ENCODE results near the gene PCDHA2. TPM values are rescaled to one million over a fixed set of nuclear protein-coding genes. Genes with fewer than 3 reads are reported as not detected.
"Not testable (repeated sequence)": the region's sequence is repeated elsewhere in the genome, so short reads cannot be mapped to it uniquely, and the experiment has no call there.

PCDHA2 gene
- not detected for total RNA-seq

DNA sequence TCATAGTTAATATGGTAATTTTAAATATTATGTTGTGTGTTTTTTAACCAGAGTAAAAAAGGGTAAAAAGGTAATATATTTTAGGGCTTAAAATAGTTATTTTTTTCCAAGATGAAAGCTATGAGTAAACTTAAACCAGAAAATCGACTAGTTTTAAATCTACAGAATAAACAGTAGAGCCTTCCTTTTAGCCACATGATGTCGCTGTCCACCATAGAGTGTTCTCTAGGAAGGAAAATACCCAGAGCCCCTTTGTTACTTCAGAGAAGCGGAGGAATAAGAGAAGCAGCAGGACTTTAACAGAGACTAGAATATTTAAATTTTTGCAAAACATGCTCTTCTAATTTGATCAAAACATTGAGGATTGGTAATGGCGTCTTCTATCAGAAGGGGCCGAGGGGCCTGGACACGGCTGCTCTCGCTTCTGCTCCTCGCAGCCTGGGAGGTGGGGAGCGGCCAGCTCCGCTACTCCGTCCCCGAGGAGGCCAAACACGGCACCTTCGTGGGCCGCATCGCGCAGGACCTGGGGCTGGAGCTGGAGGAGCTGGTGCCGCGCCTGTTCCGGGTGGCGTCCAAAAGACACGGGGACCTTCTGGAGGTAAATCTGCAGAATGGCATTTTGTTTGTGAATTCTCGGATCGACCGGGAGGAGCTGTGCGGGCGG lies at the start of gene PCDHA2:
Gene PCDHA2, plus strand, starts transcription at position 258 of the 664 bp plus-strand sequence.
- Mint-ChIP-seq H3K4me1 (no peaks in the 10 kb centered on the region), H3K27ac (no peak within 1 kb of the TSS), H3K27me3 (no peaks in the 10 kb centered on the region), H3K9me3 (peaks cover 18% of the 10 kb centered on the region), H3K36me3 (ENCODE audit: low read depth) (no peaks in the 10 kb centered on the region), H3K4me3 (no peak within 1 kb of the TSS)
- POLR2A ChIA-PET, result no interaction called here
- no peak for DNase-seq
- CTCF ChIA-PET, result no interaction called here

DNA sequence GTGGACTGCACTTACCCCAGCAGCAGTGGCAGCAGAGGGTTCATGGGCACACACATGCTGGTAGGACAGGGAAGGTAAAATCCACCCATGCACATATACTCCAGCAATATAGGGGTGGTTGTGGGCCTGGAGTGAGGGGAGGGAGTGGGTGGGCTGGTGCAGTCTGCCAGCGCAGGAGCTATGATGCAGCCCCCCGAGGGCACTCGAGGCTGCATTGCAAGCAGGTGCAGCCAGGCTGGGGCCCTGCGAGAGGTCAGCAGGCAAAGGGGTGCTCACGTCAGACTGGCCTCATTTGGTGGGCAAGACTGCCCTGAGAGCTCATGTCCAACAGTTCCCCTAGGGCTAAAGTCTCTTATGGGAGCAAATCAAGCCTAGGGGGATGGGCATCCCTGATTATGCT lies 41.1 kb upstream of the PCDHA2 start:
- Mint-ChIP-seq H3K9me3 (peaks cover 48% of the 10 kb centered on the region), H3K27ac (no peak overlapping the region), H3K4me1 (no peaks in the 10 kb centered on the region), H3K4me3 (no peak overlapping the region), H3K36me3 (ENCODE audit: low read depth) (no peaks in the 10 kb centered on the region), H3K27me3 (no peaks in the 10 kb centered on the region)
- ChIA-PET CTCF (no interaction called here), POLR2A (no interaction called here)
- no peak for DNase-seq

DNA sequence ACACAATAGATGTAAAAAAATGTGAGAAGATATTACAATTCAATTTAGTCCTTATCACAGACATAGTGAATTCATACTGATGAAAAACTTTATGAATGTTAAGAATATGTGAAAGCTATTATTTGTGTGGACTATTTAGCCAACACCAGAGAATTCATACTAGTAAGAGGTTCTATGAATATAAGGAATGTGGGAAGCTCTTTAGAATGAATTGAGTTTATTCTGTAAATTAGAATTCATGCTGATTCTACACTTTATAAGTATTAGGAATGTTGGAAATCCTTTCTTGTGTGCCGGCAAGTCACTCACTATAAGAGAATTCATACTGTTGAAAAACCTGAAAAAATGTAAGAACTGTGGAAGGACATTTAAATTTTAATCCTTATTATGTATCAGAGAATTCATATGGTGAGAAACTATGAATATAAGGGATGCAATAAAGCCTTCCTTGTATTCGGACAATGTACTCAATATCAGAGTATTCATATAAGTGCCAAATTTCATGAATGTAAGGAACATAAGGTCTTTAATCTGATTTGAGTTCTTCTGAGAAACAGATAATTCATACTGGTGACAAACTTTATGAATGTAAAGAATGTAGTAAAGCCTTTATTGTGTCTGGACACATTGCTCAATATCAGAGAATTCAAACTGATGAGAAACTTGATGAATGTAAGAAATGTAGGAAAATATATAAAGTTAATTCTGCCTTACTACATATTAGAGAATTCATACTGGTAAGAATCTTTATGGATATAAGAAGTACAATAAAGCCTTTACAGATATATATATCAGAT lies 30.3 kb upstream of the PCDHA2 start:
- CTCF ChIA-PET, result no interaction called here
- Mint-ChIP-seq H3K36me3 (ENCODE audit: low read depth) (peaks cover 13% of the 10 kb centered on the region), H3K4me3 (no peak overlapping the region), H3K9me3 (peaks cover 69% of the 10 kb centered on the region), H3K27ac (no peak overlapping the region), H3K27me3 (no peaks in the 10 kb centered on the region), H3K4me1 (no peaks in the 10 kb centered on the region)
- POLR2A ChIA-PET, result no interaction called here
- no peak for DNase-seq

DNA sequence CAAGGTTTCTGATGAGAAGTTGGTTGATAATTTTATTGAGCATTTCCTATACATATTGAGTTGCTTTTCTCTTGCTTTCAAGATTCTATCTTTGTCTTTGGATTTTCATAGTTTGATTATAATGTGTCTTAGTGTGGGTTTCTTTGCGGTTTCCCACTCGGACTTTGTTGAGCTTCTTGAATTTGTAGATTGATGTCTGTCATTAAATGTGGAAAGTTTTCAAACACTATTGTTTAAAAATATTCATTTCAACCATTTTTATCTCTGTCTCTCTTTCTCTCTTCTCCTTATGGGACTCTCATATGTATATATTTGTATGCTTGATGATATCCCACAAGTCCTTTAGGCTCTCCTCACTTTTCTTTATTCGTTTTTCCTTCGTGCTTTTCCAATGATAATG lies 27.2 kb upstream of the PCDHA2 start:
- Mint-ChIP-seq H3K4me1 (no peaks in the 10 kb centered on the region), H3K9me3 (peaks cover 64% of the 10 kb centered on the region), H3K27ac (no peak overlapping the region), H3K27me3 (no peaks in the 10 kb centered on the region), H3K4me3 (no peak overlapping the region), H3K36me3 (ENCODE audit: low read depth) (peaks cover 10% of the 10 kb centered on the region)
- POLR2A ChIA-PET, result no interaction called here
- CTCF ChIA-PET, result no interaction called here
- no peak for DNase-seq

DNA sequence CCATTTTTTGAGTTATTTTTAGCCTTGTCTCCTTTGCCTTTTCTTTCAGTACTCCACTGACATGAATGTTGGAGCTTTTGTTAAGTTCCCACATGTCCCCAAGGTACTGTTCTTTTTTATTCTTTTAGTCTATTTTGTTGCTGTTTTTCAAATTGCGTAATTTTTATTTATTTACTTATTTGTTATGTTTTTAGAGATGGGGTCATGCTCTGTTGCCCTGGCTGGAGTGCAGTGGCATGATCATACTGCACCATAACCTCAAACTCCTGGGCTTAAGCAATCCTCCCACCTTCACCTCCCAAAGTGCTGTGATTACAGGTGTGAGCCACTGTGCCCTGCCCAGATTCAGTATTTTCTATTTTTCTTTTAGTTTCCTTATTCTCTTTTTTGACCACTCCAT lies 14.1 kb upstream of the PCDHA2 start:
- H3K27me3 Mint-ChIP-seq, result no peaks in the 10 kb centered on the region
- H3K4me3 Mint-ChIP-seq, result no peak overlapping the region
- DNase-seq, result no peak
- CTCF ChIA-PET, result no interaction called here
- no peaks in the 10 kb centered on the region for H3K4me1 Mint-ChIP-seq
- no peak overlapping the region for H3K27ac Mint-ChIP-seq
- no peaks in the 10 kb centered on the region for H3K36me3 Mint-ChIP-seq (ENCODE audit: low read depth)
- peaks cover 42% of the 10 kb centered on the region for H3K9me3 Mint-ChIP-seq
- POLR2A ChIA-PET, result no interaction called here

DNA sequence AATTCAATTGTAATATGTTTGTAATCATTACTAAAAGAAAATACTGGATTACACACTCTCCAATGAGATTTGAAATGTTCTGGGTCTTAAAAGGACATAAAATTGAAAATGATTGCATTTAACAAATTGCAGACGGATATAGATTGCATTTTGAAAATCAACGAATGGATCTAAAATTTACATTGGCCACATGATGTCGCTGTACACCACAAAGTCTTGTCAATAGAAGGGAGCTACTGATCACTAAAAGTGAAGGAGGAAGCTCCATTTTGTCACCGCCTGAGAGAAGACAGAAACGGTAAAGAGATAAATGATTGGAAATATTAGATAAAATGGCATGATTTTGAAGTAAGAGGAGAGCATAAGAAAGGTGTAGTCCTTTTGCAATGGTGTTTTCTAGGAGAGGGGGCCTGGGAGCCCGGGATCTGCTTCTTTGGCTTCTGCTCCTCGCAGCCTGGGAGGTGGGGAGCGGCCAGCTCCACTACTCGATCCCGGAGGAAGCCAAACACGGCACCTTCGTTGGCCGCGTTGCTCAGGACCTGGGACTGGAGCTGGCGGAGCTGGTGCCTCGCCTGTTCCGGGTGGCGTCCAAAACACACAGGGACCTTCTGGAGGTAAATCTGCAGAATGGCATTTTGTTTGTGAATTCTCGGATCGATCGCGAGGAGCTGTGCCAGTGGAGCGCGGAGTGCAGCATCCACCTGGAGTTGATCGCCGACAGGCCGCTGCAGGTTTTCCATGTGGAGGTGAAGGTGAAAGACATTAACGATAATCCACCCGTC lies 8.6 kb upstream of the PCDHA2 start, which contains the start of gene PCDHA1:
Gene PCDHA1, plus strand, starts transcription at position 236 of the 782 bp plus-strand sequence.
- CTCF ChIA-PET, result no interaction called here
- Mint-ChIP-seq H3K4me1 (no peaks in the 10 kb centered on the region), H3K27me3 (peaks cover 2% of the 10 kb centered on the region), H3K9me3 (peaks cover 41% of the 10 kb centered on the region), H3K27ac (no peak within 1 kb of the TSS), H3K36me3 (ENCODE audit: low read depth) (no peaks in the 10 kb centered on the region), H3K4me3 (no peak within 1 kb of the TSS)
- POLR2A ChIA-PET, result no interaction called here
- no peak for DNase-seq

DNA sequence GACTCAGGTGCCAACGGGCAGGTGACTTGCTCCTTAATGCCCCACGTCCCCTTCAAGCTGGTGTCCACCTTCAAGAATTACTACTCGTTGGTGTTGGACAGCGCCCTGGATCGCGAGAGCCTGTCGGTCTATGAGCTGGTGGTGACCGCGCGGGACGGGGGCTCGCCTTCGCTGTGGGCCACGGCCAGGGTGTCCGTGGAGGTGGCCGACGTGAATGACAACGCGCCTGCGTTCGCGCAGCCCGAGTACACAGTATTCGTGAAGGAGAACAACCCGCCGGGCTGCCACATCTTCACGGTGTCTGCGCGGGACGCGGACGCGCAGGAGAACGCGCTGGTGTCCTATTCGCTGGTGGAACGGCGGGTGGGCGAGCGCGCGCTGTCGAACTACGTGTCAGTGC lies 7.2 kb upstream of the PCDHA2 start:
- H3K4me3 Mint-ChIP-seq; DNase-seq; H3K4me1 Mint-ChIP-seq; CTCF ChIA-PET; H3K27ac Mint-ChIP-seq; H3K36me3 Mint-ChIP-seq (ENCODE audit: low read depth); POLR2A ChIA-PET; H3K27me3 Mint-ChIP-seq: not testable (repeated sequence)
- H3K9me3 Mint-ChIP-seq, result peaks cover 34% of the 10 kb centered on the region

DNA sequence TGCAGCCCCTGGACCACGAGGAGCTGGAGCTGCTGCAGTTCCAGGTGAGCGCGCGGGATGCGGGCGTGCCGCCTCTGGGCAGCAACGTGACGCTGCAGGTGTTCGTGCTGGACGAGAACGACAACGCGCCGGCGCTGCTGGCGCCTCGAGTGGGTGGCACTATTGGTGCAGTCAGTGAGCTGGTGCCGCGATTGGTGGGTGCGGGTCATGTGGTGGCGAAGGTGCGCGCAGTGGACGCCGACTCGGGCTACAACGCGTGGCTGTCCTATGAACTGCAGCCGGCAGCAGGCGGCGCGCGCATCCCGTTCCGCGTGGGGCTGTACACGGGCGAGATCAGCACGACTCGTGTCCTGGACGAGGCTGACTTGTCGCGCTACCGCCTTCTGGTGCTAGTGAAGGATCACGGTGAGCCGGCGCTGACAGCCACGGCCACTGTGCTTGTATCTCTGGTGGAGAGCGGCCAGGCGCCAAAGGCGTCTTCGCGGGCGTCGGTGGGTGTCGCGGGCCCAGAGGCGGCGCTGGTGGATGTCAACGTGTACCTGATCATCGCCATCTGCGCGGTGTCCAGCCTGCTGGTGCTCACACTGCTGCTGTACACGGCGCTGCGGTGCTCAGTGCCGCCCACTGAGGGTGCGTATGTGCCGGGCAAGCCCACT lies 6.7 kb upstream of the PCDHA2 start:
- H3K27ac Mint-ChIP-seq; H3K36me3 Mint-ChIP-seq (ENCODE audit: low read depth); H3K4me1 Mint-ChIP-seq; CTCF ChIA-PET; H3K4me3 Mint-ChIP-seq; H3K27me3 Mint-ChIP-seq; DNase-seq; POLR2A ChIA-PET: not testable (repeated sequence)
- peaks cover 31% of the 10 kb centered on the region for H3K9me3 Mint-ChIP-seq

DNA sequence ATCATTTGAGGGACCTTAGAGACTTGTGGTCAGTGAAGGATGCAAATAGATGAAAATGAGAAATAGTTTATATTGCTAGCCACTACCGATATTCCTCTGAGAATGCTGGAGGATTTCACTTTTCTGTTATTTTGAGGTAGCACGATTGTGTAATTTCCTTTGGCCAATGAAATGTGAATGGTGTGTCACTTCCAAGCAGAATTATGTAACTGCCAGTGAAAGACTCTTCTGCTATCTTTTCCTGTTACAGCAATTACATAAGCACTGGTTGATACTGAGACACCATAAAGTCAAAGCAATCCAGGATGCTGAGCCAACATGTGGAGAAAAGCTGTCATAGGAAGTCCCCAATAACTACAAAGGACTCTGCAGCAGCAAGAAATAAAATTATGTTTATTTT lies 3.6 kb upstream of the PCDHA2 start:
- H3K9me3 Mint-ChIP-seq, result peaks cover 28% of the 10 kb centered on the region
- no peaks in the 10 kb centered on the region for H3K4me1 Mint-ChIP-seq
- H3K4me3 Mint-ChIP-seq, result no peak overlapping the region
- CTCF ChIA-PET, result no interaction called here
- H3K27me3 Mint-ChIP-seq, result no peaks in the 10 kb centered on the region
- no peaks in the 10 kb centered on the region for H3K36me3 Mint-ChIP-seq (ENCODE audit: low read depth)
- H3K27ac Mint-ChIP-seq, result no peak overlapping the region
- POLR2A ChIA-PET, result no interaction called here
- DNase-seq, result no peak

DNA sequence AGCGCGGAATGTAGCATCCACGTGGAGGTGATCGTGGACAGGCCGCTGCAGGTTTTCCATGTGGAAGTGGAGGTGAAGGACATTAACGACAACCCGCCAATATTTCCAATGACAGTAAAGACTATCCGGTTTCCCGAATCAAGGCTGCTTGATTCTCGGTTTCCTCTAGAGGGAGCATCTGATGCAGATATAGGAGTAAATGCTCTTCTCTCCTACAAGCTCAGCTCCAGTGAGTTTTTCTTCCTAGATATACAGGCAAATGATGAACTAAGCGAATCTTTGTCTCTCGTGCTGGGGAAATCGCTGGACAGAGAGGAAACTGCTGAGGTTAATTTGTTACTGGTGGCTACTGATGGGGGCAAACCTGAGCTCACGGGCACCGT lies 598 bp downstream of the PCDHA2 start:
- no peak overlapping the region for H3K4me3 Mint-ChIP-seq
- H3K27me3 Mint-ChIP-seq, result no peaks in the 10 kb centered on the region
- H3K9me3 Mint-ChIP-seq, result peaks cover 18% of the 10 kb centered on the region
- DNase-seq, result no peak
- ChIA-PET CTCF (no interaction called here), POLR2A (no interaction called here)
- no peak overlapping the region for H3K27ac Mint-ChIP-seq
- no peaks in the 10 kb centered on the region for H3K4me1 Mint-ChIP-seq
- no peaks in the 10 kb centered on the region for H3K36me3 Mint-ChIP-seq (ENCODE audit: low read depth)

DNA sequence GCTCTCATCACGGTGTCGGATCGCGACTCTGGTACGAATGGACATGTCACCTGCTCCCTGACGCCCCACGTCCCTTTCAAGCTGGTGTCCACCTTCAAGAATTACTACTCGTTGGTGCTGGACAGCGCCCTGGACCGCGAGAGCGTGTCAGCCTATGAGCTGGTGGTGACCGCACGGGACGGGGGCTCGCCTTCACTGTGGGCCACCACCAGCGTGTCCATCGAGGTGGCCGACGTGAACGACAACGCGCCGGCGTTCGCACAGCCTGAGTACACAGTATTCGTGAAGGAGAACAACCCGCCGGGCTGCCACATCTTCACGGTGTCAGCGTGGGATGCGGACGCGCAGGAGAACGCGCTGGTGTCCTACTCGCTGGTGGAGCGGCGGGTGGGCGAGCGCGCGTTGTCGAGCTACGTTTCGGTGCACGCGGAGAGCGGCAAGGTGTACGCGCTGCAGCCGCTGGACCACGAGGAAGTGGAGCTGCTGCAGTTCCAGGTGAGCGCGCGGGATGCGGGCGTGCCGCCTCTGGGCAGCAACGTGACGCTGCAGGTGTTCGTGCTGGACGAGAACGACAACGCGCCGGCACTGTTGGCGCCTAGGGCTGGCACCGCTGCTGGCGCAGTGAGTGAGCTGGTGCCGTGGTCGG lies 1.5 kb downstream of the PCDHA2 start:
- POLR2A ChIA-PET, result not testable (repeated sequence)

DNA sequence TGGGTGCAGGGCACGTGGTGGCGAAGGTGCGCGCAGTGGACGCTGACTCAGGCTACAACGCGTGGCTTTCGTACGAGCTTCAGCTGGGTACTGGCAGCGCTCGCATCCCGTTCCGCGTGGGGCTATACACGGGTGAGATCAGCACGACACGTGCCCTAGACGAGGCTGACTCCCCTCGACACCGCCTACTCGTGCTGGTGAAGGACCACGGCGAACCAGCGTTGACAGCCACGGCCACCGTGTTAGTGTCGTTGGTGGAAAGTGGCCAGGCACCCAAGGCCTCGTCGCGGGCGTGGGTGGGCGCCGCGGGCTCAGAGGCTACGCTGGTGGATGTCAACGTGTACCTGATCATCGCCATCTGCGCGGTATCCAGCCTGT lies 2.1 kb downstream of the PCDHA2 start:
- H3K4me1 Mint-ChIP-seq, result no peaks in the 10 kb centered on the region
- peaks cover 21% of the 10 kb centered on the region for H3K9me3 Mint-ChIP-seq
- no peak overlapping the region for H3K4me3 Mint-ChIP-seq
- no peaks in the 10 kb centered on the region for H3K27me3 Mint-ChIP-seq
- no peaks in the 10 kb centered on the region for H3K36me3 Mint-ChIP-seq (ENCODE audit: low read depth)
- CTCF ChIA-PET, result no interaction called here
- POLR2A ChIA-PET, result no interaction called here
- DNase-seq, result no peak
- H3K27ac Mint-ChIP-seq, result no peak overlapping the region

More for the DNA sequence above, 1.5 kb downstream of the PCDHA2 start:
- DNase-seq; H3K36me3 Mint-ChIP-seq (ENCODE audit: low read depth); H3K27me3 Mint-ChIP-seq; H3K4me3 Mint-ChIP-seq; H3K4me1 Mint-ChIP-seq; CTCF ChIA-PET; H3K27ac Mint-ChIP-seq: not testable (repeated sequence)
- H3K9me3 Mint-ChIP-seq, result peaks cover 19% of the 10 kb centered on the region
